ENCODE data around the gene TMEM51. TPM values are rescaled to one million over a fixed set of nuclear protein-coding genes. Genes with fewer than 3 reads are reported as not detected.

TMEM51 gene
- total and polyA plus RNA-seq, 10 of the 15 experiments (the other 5 are each of a cell fraction or from before 2014, with no cell fraction given), result 0.55 to 4.8 (median 3.1) TPM

DNA sequence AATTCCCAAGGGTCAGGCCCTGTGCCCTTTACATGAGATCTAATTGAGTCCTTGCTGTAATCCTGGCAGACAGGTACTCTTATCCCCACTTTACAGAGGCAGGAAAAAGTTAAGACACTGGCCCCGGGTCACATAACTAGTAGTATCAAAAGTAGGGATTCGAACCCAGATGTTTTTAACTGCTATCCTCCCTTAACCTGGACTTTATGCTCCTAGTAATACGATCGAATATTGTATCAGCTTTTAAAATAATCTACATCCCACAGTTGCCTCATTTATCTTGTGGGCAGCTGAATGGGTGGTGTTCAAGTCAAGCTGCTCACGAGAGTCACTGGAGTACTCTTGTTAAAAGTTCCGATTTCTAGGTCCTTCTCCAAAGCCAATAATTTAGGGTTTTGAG is 25.5 kb upstream of the TMEM51 start:
- no peak overlapping the region for H3K4me3 ChIP-seq
- ChIA-PET RAD21 (ENCODE audit: unreplicated experiment) (interaction anchor here (0.8 to 6.6 kb wide), 36 partner anchors 9 to 303 kb away, joined by 3 to 166 read pairs (median 4); partner anchors contain the start of genes FHAD1 and TMEM51), POLR2A (no interaction called here), CTCF (interaction anchor here (0.6 to 7.4 kb wide), 48 partner anchors 8 to 553 kb away, joined by 3 to 219 read pairs (median 5); partner anchors contain the start of gene TMEM51), SMC1A (ENCODE audit: uncharacterized antibody, unreplicated experiment) (interaction anchor here (0.7 to 6.0 kb wide), 26 partner anchors 11 to 283 kb away, joined by 3 to 171 read pairs (median 6); partner anchors contain the start of gene TMEM51)
- no peaks in the 10 kb centered on the region for H3K36me3 ChIP-seq (ENCODE audit: control insufficient read depth in 2 of 2, insufficient read depth in 2 of 2, low read length in 1 of 2)
- in situ Hi-C loops (cut with MboI), result loop anchor here (5.0 to 10.0 kb wide), 2 partner anchors 144 to 177 kb away; no protein-coding TSS in a partner anchor
- intact Hi-C loops (cut with micrococcal nuclease; ENCODE audit: unreplicated experiment), result loop anchor here (1.0 kb wide), 2 partner anchors 144 to 176 kb away; no protein-coding TSS in a partner anchor
- 38% methylated on average over 6 of the region's 6 CpGs for WGBS (ENCODE audit: insufficient coverage, insufficient replicate concordance, low lambda C conversion rate, missing lambda C conversion rate)
- H3K27me3 ChIP-seq (replicated peaks in 1 of 2; ENCODE audit: control insufficient read depth in 2 of 2, insufficient read depth in 2 of 2, low read length in 1 of 2), result no peaks in the 10 kb centered on the region
- H4K20me1 ChIP-seq (ENCODE audit: control insufficient read depth, insufficient read depth), result no peaks in the 10 kb centered on the region
- no peak overlapping the region for H2AFZ ChIP-seq (ENCODE audit: control insufficient read depth, low read depth, low read length)
- H3K79me2 ChIP-seq (ENCODE audit: control insufficient read depth, insufficient read depth, low read length), result no peaks in the 10 kb centered on the region
- no TSS peak for BruUV-seq (replicated peaks)
- no peaks in the 10 kb centered on the region for H3K4me1 ChIP-seq (ENCODE audit: control insufficient read depth, insufficient read depth, low read length)
- H3K27ac ChIP-seq (ENCODE audit: control insufficient read depth, insufficient read depth), result no peak overlapping the region
- DNase-seq (ENCODE audit: low read depth, low spot score), result no peak
- no peak for FAIRE-seq
- no peak for ATAC-seq
- H3K9ac ChIP-seq (ENCODE audit: control insufficient read depth, insufficient read depth, low read length), result no peak overlapping the region
- no peak overlapping the region for H3K4me2 ChIP-seq (ENCODE audit: control insufficient read depth, insufficient read depth)
- no peaks in the 10 kb centered on the region; the same call in 2 of the 3 replicates for H3K9me3 ChIP-seq (replicated peaks; ENCODE audit: control insufficient read depth, insufficient read depth, low read length)
- TF ChIP-seq, protein P1, sequence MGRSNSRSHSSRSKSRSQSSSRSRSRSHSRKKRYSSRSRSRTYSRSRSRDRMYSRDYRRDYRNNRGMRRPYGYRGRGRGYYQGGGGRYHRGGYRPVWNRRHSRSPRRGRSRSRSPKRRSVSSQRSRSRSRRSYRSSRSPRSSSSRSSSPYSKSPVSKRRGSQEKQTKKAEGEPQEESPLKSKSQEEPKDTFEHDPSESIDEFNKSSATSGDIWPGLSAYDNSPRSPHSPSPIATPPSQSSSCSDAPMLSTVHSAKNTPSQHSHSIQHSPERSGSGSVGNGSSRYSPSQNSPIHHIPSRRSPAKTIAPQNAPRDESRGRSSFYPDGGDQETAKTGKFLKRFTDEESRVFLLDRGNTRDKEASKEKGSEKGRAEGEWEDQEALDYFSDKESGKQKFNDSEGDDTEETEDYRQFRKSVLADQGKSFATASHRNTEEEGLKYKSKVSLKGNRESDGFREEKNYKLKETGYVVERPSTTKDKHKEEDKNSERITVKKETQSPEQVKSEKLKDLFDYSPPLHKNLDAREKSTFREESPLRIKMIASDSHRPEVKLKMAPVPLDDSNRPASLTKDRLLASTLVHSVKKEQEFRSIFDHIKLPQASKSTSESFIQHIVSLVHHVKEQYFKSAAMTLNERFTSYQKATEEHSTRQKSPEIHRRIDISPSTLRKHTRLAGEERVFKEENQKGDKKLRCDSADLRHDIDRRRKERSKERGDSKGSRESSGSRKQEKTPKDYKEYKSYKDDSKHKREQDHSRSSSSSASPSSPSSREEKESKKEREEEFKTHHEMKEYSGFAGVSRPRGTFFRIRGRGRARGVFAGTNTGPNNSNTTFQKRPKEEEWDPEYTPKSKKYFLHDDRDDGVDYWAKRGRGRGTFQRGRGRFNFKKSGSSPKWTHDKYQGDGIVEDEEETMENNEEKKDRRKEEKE (IDR thresholded peaks at IDR 0.05), result no peak
- TF ChIP-seq, protein P2, sequence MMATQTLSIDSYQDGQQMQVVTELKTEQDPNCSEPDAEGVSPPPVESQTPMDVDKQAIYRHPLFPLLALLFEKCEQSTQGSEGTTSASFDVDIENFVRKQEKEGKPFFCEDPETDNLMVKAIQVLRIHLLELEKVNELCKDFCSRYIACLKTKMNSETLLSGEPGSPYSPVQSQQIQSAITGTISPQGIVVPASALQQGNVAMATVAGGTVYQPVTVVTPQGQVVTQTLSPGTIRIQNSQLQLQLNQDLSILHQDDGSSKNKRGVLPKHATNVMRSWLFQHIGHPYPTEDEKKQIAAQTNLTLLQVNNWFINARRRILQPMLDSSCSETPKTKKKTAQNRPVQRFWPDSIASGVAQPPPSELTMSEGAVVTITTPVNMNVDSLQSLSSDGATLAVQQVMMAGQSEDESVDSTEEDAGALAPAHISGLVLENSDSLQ (IDR thresholded peaks at IDR 0.05), result no peak
- TF ChIP-seq SP1 (IDR thresholded peaks at IDR 0.05; ENCODE audit: low read depth, low read length) (no peak), LARP7 (IDR thresholded peaks at IDR 0.05) (no peak), MEF2A (IDR thresholded peaks at IDR 0.05; ENCODE audit: insufficient read depth, low read depth, low read length) (no peak), HCFC1 (IDR thresholded peaks at IDR 0.05; ENCODE audit: low read length) (no peak), SREBF2 (IDR thresholded peaks at IDR 0.05; ENCODE audit: low read length) (no peak), EGR1 (IDR thresholded peaks at IDR 0.05; ENCODE audit: borderline replicate concordance in 1 of 2, low read depth in 2 of 2, low read length in 2 of 2) (no peak), CEBPB (IDR thresholded peaks at IDR 0.05; ENCODE audit: borderline replicate concordance in 1 of 2, low read depth in 2 of 2, low read length in 2 of 2) (no peak), CHD2 (IDR thresholded peaks at IDR 0.05; ENCODE audit: borderline replicate concordance, low read depth, low read length) (no peak), ZBED1 (IDR thresholded peaks at IDR 0.05; ENCODE audit: borderline replicate concordance) (no peak)
- TF ChIP-seq, protein P3, sequence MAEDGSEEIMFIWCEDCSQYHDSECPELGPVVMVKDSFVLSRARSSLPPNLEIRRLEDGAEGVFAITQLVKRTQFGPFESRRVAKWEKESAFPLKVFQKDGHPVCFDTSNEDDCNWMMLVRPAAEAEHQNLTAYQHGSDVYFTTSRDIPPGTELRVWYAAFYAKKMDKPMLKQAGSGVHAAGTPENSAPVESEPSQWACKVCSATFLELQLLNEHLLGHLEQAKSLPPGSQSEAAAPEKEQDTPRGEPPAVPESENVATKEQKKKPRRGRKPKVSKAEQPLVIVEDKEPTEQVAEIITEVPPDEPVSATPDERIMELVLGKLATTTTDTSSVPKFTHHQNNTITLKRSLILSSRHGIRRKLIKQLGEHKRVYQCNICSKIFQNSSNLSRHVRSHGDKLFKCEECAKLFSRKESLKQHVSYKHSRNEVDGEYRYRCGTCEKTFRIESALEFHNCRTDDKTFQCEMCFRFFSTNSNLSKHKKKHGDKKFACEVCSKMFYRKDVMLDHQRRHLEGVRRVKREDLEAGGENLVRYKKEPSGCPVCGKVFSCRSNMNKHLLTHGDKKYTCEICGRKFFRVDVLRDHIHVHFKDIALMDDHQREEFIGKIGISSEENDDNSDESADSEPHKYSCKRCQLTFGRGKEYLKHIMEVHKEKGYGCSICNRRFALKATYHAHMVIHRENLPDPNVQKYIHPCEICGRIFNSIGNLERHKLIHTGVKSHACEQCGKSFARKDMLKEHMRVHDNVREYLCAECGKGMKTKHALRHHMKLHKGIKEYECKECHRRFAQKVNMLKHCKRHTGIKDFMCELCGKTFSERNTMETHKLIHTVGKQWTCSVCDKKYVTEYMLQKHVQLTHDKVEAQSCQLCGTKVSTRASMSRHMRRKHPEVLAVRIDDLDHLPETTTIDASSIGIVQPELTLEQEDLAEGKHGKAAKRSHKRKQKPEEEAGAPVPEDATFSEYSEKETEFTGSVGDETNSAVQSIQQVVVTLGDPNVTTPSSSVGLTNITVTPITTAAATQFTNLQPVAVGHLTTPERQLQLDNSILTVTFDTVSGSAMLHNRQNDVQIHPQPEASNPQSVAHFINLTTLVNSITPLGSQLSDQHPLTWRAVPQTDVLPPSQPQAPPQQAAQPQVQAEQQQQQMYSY (CRISPR knock-in tag; IDR thresholded peaks at IDR 0.05), result no peak
- TF ChIP-seq, protein P4, sequence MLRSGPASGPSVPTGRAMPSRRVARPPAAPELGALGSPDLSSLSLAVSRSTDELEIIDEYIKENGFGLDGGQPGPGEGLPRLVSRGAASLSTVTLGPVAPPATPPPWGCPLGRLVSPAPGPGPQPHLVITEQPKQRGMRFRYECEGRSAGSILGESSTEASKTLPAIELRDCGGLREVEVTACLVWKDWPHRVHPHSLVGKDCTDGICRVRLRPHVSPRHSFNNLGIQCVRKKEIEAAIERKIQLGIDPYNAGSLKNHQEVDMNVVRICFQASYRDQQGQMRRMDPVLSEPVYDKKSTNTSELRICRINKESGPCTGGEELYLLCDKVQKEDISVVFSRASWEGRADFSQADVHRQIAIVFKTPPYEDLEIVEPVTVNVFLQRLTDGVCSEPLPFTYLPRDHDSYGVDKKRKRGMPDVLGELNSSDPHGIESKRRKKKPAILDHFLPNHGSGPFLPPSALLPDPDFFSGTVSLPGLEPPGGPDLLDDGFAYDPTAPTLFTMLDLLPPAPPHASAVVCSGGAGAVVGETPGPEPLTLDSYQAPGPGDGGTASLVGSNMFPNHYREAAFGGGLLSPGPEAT (IDR thresholded peaks at IDR 0.05; ENCODE audit: low read depth), result no peak

All from GM12878 (cell line).